GM23338 (cell line): Measurements from ENCODE around the gene GFOD1. TPM values are rescaled to one million over a fixed set of nuclear protein-coding genes. Genes with fewer than 3 reads are reported as not detected.

Experiments used
- ATAC-seq: fragments of 200-7000 bp; cut with Tn5 transposase; 3 replicates; pipeline ENCODE4 v1.9.1; 2020
- DNase-seq: peaks from one replicate; pipeline ENCODE4 v3.0.0-alpha.2; 2015; ENCODE audit warnings: low spot score
- H2AFZ ChIP-seq: fragments of 200-600 bp; sonication (generic); 2 replicates; pipeline ENCODE4 v1.8.0; 2016; ENCODE audit warnings: antibody characterized with exemption, mild to moderate bottlenecking, moderate library complexity
- H3F3A ChIP-seq: fragments of 200-600 bp; sonication (generic); replicated peaks from 2 replicates; pipeline ENCODE4 v1.8.0; 2017; ENCODE audit warnings: antibody characterized with exemption, mixed run types, low read depth
- H3K27ac ChIP-seq: fragments of 200-600 bp; sonication (generic); 2 replicates; pipeline ENCODE4 v1.6.1; 2016; ENCODE audit warnings: low read depth
- H3K27me3 ChIP-seq: fragments of 200-600 bp; sonication (generic); 2 replicates; pipeline ENCODE4 v1.8.0; 2016; ENCODE audit warnings: mild to moderate bottlenecking, mixed run types, moderate library complexity; ENCODE audit not compliant: insufficient read depth
- H3K36me3 ChIP-seq: fragments of 200-600 bp; sonication (generic); 2 replicates; pipeline ENCODE4 v1.8.0; 2016; ENCODE audit warnings: mild to moderate bottlenecking; ENCODE audit not compliant: insufficient read depth
- H3K4me1 ChIP-seq: fragments of 200-600 bp; sonication (generic); 2 replicates; pipeline ENCODE4 v1.8.0; 2016; ENCODE audit warnings: mild to moderate bottlenecking, moderate library complexity; ENCODE audit not compliant: insufficient read depth
- H3K4me2 ChIP-seq: fragments of 200-600 bp; sonication (generic); 2 replicates; pipeline ENCODE4 v1.7.1; 2017; ENCODE audit warnings: mixed run types
- H3K4me3 ChIP-seq: fragments of 200-600 bp; sonication (generic); 2 replicates; pipeline ENCODE4 v1.6.1; 2016; ENCODE audit warnings: mixed run types
- H3K79me2 ChIP-seq: fragments of 200-600 bp; sonication (generic); replicated peaks from 2 replicates; pipeline ENCODE4 v1.8.0; 2017; ENCODE audit warnings: mild to moderate bottlenecking; ENCODE audit not compliant: insufficient read depth
- H3K9me2 ChIP-seq: fragments of 200-600 bp; sonication (generic); 2 replicates; pipeline ENCODE4 v1.8.0; 2017; ENCODE audit not compliant: insufficient read depth
- H4K20me1 ChIP-seq: fragments of 200-600 bp; sonication (generic); replicated peaks from 2 replicates; pipeline ENCODE4 v1.8.0; 2017; ENCODE audit warnings: mild to moderate bottlenecking; ENCODE audit not compliant: insufficient read depth
- H3K27ac Mint-ChIP-seq: 2 replicates; pipeline ENCODE4 v1.8.0; 2020; ENCODE audit warnings: inconsistent platforms, mild to moderate bottlenecking, moderate library complexity, mixed read lengths
- H3K27me3 Mint-ChIP-seq: 3 replicates; pipeline ENCODE4 v1.8.0; 2022; ENCODE audit warnings: low read depth, mild to moderate bottlenecking, moderate library complexity, mixed read lengths, inconsistent platforms; ENCODE audit not compliant: insufficient read depth, poor library complexity
- H3K36me3 Mint-ChIP-seq: 3 replicates; pipeline ENCODE4 v1.8.0; 2021; ENCODE audit warnings: low read depth, mild to moderate bottlenecking, inconsistent platforms, moderate library complexity, mixed read lengths
- H3K4me1 Mint-ChIP-seq: 3 replicates; pipeline ENCODE4 v1.8.0; 2020; ENCODE audit warnings: mild to moderate bottlenecking, inconsistent platforms, mixed read lengths
- H3K4me3 Mint-ChIP-seq: 3 replicates; pipeline ENCODE4 v1.8.0; 2021; ENCODE audit warnings: moderate library complexity, mild to moderate bottlenecking, inconsistent platforms, mixed read lengths
- H3K9me3 Mint-ChIP-seq: 3 replicates; pipeline ENCODE4 v1.8.0; 2020; ENCODE audit warnings: moderate library complexity, mild to moderate bottlenecking, inconsistent platforms, mixed read lengths
- CREB1 ChIP-seq: fragments of 250-450 bp; sonication (Bioruptor Pico); IDR thresholded peaks from 2 replicates; pipeline ENCODE4 v1.5.0; 2020; ENCODE audit warnings: low read depth, mild to moderate bottlenecking, moderate library complexity
- CTCF ChIP-seq, 2 experiments: fragments of 200-600 bp in 1 of 2; sonication (generic) in 1 of 2; conservative IDR thresholded peaks; 2 replicates each; pipeline versions ENCODE4 v1.5.1 to v1.6.1; 2016 to 2017; ENCODE audit warnings: antibody characterized with exemption in 2 of 2, low read depth in 2 of 2, mild to moderate bottlenecking in 2 of 2, moderate library complexity in 1 of 2
- ETS1 ChIP-seq: IDR thresholded peaks from 2 replicates; pipeline ENCODE4 v1.6.1; 2016; ENCODE audit warnings: antibody characterized with exemption
- EZH2 ChIP-seq: fragments of 200-600 bp; sonication (generic); IDR thresholded peaks from one replicate; pipeline ENCODE4 v1.8.0; 2017; ENCODE audit warnings: antibody characterized with exemption, mild to moderate bottlenecking, low read depth; ENCODE audit not compliant: unreplicated experiment
- EZH2phosphoT487 ChIP-seq: fragments of 200-600 bp; sonication (generic); IDR thresholded peaks from one replicate; pipeline ENCODE4 v1.8.1; 2018; ENCODE audit warnings: antibody characterized with exemption; ENCODE audit not compliant: unreplicated experiment
- JUNB ChIP-seq: IDR thresholded peaks from one replicate; pipeline ENCODE4 v1.6.1; 2016; ENCODE audit warnings: antibody characterized with exemption; ENCODE audit not compliant: unreplicated experiment
- NANOG ChIP-seq: IDR thresholded peaks from 2 replicates; pipeline ENCODE4 v1.6.1; 2016; ENCODE audit warnings: antibody characterized with exemption, borderline replicate concordance
- POLR2AphosphoS5 ChIP-seq: IDR thresholded peaks from 2 replicates; pipeline ENCODE4 v1.6.1; 2016; ENCODE audit warnings: antibody characterized with exemption, low read depth
- REST ChIP-seq: IDR thresholded peaks from one replicate; pipeline ENCODE4 v1.6.1; 2018; ENCODE audit warnings: antibody characterized with exemption; ENCODE audit not compliant: unreplicated experiment
- STAT1 ChIP-seq: IDR thresholded peaks from one replicate; pipeline ENCODE4 v1.6.1; 2016; ENCODE audit warnings: antibody characterized with exemption; ENCODE audit not compliant: unreplicated experiment
- ZNF114 ChIP-seq: fragments of 250-450 bp; sonication (Bioruptor Pico); IDR thresholded peaks from 2 replicates; pipeline ENCODE4 v1.5.0; 2020; ENCODE audit warnings: mild to moderate bottlenecking, moderate library complexity
- ZNF331 ChIP-seq: fragments of 250-450 bp; sonication (Bioruptor Pico); IDR thresholded peaks from 2 replicates; pipeline ENCODE4 v1.5.0; 2020; ENCODE audit warnings: low read depth, mild to moderate bottlenecking, moderate library complexity
- ZNF462 ChIP-seq: fragments of 250-450 bp; sonication (Bioruptor Pico); IDR thresholded peaks from 2 replicates; pipeline ENCODE4 v1.5.0; 2020; ENCODE audit warnings: mild to moderate bottlenecking, moderate library complexity
- polyA plus RNA-seq: library from polyadenylated mRNA; unstranded; fragments of >200 nt; fragmentation: Nextera tagmentation; extraction: Ambion mirVana; gene quantifications from 2 replicates; pipeline ENCODE4 v1.2.1, GENCODE V29; 2016
- total RNA-seq: library from RNA; depleted of rRNA; stranded (reverse); fragments of >200 nt; shearing (Covaris generic); gene quantifications from 2 replicates; pipeline ENCODE4 v1.2.3, GENCODE V29; 2014

Gene GFOD1
- total and polyA plus RNA-seq, 2 experiments from 2014 or later, result 4.9 to 12.8 TPM

- ATAC-seq, result no peak
- H3K36me3 Mint-ChIP-seq, result no peaks in the 10 kb centered on the region
- Histone ChIP-seq H3K9me2 (no peaks in the 10 kb centered on the region; the same call in 1 of the 2 replicates), H3K27ac (no peak overlapping the region), H3K4me2 (no peak overlapping the region), H3F3A (no peaks in the 10 kb centered on the region), H3K79me2 (no peaks in the 10 kb centered on the region), H3K4me1 (peaks cover 35% of the 10 kb centered on the region), H2AFZ (no peak overlapping the region), H3K4me3 (no peak overlapping the region), H3K27me3 (no peaks in the 10 kb centered on the region), H4K20me1 (no peaks in the 10 kb centered on the region), H3K36me3 (no peaks in the 10 kb centered on the region)
- no peak for DNase-seq
- peaks cover 34% of the 10 kb centered on the region for H3K4me1 Mint-ChIP-seq
- no peaks in the 10 kb centered on the region for H3K9me3 Mint-ChIP-seq
- no peak overlapping the region for H3K27ac Mint-ChIP-seq
- TF ChIP-seq POLR2AphosphoS5, result no peak
- no peak for TF ChIP-seq STAT1
- TF ChIP-seq ZNF331, result no peak
- no peak for TF ChIP-seq NANOG
- no peak for TF ChIP-seq EZH2
- no peak for TF ChIP-seq EZH2phosphoT487
- no peak for TF ChIP-seq ZNF462 (CRISPR knock-in tag)
- TF ChIP-seq CREB1 (CRISPR knock-in tag), result no peak
- no peak for TF ChIP-seq REST
- no peak for TF ChIP-seq JUNB
- TF ChIP-seq ZNF114 (CRISPR knock-in tag), result no peak
- TF ChIP-seq ETS1, result no peak
- no peak for TF ChIP-seq CTCF (conservative IDR thresholded peaks at IDR 0.05; ENCODE audit: low read depth in 2 of 2)
- H3K27me3 Mint-ChIP-seq, result peaks cover 3% of the 10 kb centered on the region
- no peak overlapping the region for H3K4me3 Mint-ChIP-seq
Observed at GRCh38 chr6:13534536-13534935, 47.1 kb upstream of the GFOD1 start.
